GM18498 (cell line): Measurements from ENCODE around the gene DCD.
"Not testable (repeated sequence)": the region's sequence is repeated elsewhere in the genome, so short reads cannot be mapped to it uniquely, and the experiment has no call there.

Source experiments
- ATAC-seq: cut with Tn5 transposase; IDR thresholded peaks from one replicate; pipeline ENCODE4 v1.9.1; 2021; ENCODE audit warnings: mild to moderate bottlenecking, moderate library complexity; ENCODE audit not compliant: unreplicated experiment

The DCD gene

DNA sequence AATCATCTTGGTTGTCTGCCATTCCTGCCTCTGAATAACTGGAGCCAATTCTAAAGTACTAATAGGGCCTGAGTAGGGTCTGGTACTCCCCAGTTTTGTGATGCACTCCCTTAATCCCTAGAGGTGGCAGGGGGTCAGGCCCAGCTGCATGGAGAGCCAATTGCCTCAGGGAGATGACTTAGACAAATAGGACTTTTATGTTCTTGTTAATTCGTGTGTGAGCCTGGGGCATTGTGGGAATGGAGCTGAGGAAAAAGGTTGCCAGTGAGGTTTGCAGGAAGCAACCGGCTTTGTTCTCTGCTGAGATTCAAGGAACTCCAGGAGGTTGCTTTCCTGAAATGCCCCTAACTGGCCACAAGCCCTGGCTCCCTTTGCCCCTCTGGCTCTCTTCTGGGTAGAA is 6.8 kb upstream of the DCD start:
- ATAC-seq = no peak

DNA sequence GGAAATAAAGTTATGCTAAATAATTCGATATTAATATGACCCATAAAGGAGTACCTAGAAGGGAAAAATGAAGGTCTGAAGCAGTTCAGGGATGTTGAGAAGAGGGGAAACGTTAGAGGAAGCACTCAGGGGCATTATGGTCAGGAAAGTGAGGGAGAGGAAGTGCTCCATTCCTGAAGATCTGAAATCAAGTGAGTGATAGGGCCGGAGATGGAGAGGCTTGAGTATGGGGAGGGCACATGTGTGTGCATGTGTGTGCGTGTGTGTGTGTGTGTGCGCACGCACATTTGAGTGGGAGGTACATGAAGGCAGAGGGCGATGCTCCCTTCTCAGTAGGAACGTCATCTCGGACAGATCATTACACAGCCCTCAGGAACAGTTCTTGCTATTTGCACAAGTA is 4.9 kb upstream of the DCD start:
- ATAC-seq = no peak

DNA sequence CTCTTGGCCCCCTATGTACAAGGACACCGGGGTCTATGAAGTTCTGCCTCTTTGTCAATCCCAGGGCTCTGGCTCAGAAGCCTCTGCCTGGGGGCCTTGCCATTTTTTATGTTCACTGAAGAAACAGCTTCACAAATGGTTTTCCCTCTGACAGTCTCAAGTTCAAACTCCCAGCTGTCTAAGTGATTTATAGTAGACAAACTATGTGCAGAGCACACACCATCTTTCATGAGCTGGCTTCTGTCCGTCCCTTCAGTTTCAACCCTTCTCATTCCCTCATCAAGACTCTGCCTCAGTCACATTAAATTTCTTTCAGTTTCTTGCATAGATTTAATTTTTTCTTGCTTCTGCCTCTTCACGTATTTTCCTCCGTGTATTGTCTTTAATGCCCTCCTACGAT is 2.7 kb upstream of the DCD start:
- ATAC-seq = no peak

DNA sequence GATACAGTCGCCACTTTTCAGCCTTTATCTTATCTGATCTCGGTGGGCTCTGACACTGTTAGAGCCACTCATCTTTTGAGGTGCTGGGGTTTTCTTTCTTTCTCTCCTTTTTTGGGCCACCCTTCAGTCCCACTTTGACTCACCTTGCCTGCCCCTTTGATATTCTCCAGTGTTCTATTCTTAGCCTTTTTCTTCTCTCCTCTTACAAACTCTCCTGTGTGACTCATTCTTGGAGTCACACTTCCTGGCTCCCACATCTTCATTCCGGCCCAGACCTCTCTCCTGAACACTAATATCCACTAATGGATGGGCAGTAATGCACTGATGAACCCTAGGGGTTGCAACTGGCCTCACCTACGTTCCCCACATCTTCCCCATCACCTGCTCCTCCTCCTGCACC is 2.2 kb upstream of the DCD start:
- no peak for ATAC-seq

DNA sequence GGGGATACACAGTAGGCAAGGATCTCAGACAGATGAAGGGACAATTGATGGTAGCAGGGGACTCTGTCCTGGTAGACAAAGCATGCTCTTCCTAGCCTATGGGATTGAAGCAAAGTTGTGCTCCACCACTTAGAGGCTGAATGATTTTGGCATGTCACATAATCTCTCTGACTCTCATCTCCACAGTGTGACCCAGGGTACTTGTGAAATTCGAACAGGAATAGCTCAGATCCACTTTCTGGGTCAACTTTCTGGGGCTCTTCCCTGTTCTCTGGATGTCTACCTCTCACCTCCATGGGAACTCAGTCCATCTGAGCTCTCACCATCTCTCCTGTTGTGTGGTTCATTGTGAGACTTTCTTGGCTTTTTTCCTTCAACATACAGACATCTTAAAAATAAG is 1.7 kb upstream of the DCD start:
- no peak for ATAC-seq

DNA sequence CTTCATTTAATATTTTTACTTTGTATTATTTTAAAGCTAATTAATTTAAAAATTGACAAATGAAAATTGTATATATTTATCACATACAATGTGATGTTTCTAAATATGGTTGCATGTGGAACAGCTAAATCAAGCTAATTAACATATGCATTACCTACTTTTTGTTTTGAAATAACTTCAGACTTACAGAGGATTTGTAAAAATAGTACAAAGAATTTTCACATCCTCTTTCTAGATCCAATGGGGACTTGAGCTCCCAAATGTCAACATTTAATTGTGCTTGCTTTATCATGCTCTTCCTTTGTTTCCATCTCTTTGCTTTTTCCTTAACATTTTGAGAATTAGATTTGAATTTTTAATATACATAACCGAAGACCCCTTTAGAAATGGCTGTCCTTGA is 6.6 kb downstream of the DCD start:
- ATAC-seq = no peak

DNA sequence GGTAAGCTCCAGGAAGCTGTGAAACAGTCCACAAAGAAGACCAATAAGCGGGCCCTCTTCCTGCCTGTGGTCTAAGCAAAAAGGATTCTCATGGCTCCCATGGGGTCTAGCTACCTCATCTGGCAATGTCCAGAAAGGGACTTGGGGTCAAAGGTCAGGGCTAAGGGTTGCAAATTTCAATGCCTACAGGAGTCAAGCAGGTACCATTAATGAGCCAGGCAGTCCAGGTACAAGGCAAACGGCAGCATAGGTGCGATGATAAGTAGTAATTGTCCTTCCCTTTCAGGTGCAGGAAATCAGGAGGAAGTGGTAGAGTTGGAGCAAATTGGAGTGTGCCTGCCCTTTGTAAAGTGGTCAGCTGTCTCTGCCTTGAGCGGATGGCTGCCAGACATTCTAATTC is 7.1 kb downstream of the DCD start:
- ATAC-seq = no peak

DNA sequence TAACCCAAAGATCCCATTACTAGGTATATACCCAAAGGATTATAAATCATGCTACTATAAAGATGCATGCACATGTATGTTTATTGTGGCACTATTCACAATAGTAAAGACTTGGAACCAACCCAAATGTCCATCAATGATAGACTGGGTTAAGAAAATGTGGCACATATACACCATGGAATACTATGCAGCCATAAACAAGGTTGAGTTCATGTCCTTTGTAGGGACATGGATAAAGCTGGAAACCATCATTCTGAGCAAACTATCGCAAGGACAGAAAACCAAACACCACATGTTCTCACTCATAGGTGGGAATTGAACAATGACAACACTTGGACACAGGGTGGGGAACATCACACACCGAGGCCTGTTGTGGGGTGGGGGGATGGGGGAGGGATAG is 9.1 kb downstream of the DCD start:
- ATAC-seq = not testable (repeated sequence)

DNA sequence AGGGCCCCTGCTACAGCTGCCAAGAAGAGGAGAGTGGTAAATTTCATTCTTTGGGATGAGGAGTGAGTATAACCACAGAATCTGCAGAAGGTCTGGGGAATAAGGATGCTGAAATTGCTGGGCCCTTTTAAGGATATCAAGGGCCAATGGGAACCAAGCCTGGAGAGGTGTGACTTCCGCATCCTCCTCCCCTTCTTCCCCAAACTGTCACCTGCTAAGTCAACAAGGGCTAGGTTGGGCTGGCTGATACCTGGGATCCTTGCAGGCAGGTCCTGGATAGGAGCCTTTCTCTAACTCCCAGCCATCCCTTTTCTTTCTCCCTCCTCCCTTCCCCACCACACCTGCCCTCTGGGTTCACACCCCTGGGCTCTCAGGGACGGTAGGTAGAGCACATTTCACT is 13.4 kb downstream of the DCD start, which contains the start of gene LACRT:
Gene LACRT (minus strand): TSS at position 101 of the 400 bp plus-strand sequence. CDS start 54 bp downstream, at position 47.
- ATAC-seq = no peak

DNA sequence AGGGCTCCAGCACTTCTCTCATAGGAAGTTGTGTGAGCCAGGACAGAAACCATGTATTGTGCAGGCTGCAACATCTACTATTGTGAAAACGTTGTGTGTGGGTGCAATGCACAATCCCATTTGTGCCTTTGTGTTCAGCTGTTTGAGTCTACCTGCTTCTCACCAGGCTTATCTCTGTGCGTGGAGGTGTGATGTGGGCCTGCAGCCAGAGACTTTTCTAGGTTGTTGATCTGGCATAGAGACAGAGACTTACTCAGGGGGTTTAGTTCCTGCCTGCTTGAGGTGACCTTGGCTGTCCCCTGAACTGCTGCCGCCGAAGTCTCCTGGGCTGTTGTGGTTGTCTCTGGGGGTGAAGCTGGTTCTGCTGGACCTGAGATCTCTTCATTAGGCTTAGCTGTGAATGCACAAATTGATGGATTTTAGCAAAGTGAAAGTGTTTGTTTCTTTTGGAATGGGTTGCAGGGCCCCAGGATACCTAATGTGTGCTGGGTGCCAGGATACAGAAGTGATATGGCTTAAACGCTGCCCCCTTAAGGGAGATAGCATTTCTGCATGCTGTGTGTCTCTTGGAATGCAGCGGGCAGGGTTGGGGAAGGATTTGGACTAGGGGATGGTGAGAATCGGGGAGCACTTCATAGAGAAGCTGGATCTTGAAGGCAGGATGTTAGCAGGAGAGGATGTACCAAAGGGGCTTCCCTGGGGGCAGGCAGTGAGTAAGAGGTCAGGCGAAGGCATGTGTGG is 16.0 kb downstream of the DCD start:
- ATAC-seq = no peak

DNA sequence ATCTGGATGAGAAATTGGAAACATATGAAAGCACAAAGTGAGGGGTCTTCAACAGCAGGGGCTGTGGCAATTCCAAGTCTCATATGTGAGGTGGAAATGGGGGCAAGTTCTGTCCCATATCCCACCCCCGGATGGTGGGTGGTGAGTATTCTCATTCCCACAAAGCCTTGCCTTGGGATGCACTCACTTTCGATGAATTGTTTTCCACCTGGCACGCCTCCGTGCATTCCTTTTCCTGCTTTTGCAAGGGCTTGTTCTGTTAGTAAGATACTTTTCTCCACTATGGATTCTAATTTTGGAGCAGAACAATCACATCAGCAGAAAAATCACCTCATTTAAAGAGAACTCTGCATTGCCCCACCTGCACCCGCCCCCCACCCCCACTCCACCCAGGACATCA is 16.6 kb downstream of the DCD start:
- ATAC-seq = no peak

DNA sequence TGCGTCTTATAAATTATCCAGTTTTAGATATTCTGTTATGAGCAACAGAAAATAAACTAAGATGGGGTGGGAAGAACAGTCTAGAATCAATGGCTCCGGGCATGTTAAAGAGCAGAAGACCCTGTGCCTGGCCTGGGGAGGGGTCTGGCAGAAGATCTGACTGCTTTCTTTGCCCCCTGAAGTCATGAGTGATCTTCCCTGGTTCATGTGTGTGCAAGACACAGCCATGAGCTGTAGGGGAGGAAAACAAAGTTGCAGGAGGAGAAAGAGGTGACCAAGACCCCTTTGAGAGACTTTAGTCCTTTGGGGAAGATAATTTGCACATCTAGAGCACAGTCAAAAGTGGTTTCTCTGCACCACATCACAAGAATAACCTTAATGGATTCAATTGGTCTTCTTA is 18.2 kb downstream of the DCD start:
- ATAC-seq = no peak

DNA sequence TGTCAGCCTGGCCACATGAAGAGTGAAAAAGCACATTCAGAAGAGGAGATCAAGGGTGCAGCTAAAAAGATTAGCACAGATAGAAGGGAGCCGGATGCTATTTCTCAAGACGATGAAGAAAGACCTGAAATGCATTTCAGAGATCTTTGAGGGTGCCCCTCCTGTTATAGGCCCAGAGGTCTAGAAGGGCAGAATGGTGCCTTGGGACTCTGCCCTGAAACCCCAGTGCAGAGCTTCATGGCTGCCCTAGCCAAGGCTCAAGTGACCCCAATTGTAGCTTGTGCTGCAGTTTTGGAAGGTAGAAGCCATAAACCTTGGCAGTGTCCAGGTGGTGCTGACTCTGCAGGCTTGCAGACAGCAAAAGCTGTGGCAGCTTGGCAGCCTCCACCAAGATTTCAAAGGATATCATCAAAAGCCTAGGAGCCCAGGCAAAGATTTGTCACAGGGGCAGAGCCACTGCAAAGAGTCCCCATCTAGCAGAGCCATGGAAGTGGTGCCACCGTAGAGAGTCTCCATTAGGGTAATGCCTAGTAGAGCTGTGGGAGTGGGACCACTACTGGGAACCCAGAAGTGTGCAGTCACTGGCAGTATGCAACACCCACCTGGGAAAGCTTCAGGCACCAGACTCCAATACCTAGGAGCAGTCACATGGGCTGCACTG is 19.8 kb downstream of the DCD start:
- ATAC-seq = no peak

DNA sequence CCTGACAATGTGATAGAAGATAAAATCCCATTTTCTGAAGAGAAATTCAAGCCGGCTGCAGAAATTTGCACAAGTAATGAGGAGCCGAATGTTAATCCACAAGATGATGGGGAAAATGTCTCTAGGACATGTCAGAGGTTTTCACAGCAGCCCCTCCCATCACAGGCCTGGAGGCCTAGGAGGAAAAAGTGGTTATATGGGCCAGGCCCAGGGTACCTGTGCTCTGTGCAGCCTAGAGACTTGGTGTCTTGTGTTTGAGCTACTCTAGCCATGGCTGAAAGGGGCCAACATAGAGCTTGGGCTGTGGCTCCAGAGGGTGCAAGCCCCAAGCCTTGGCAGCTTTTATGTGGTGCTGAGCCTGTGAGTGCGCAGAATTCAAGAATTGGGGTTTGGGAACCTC is 20.9 kb downstream of the DCD start:
- ATAC-seq = no peak

DNA sequence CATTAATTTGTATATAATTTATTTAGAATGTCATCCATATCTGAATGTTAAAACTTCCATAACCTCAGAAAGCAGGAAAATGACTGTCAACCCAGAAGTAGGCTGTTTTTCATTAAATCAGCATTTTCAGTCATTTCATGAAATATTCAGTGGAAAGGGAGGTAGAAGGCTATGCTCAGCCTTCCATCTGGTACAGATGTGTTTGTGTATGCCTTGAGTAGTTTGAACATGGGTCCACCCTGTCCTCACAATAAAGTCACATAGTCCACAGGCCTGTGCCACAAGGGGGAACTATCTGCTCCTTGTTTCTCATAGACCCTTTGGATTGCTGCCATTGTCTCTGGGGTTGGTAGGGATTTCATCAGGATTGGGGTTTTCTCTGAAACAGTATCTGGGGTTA is 22.6 kb downstream of the DCD start:
- no peak for ATAC-seq

DNA sequence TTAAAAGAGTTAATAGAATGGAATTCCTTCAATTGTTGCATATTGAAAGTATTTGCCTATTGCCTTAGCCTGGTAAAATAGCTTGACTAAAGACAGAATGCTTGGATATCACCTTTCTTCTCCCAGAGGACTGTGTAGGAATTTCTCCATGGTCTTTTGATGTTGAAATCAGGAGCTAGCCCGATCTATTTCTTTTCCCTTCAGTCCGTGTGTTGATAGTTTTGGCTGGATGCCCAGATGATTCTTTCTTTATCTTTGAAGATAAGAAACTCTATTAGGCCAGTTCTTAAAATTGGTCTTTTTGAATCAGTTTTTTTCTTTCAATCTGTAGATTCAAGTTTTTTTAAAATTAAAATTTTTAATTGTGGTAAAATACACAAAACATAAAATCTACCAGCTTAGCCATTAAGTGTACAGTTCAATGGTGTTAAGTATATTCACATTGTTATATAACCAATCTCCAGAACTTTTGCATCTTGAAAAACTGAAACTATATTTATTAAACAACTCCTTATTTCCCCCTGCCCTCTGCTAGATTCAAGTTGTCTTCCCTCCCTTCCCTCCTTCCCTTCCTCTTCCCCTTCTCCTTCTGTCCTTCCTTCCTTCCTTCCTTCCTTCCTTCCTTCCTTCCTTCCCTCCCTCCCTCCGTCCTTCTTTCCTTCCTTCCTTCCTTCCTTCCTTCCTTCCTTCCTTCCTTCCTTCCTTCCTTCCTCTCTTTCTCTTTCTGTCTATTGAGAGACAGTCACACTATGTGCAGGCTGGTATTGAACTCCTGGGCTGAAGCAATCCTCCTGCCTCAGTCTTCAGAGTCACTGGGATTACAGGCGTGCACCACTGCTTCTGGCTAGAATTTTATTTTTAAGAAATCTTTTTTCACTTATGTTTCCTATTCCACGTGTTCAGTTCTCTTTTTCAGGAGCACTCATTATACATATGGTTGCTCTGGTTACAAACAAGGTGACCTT is 23.6 kb downstream of the DCD start:
- no peak for ATAC-seq

DNA sequence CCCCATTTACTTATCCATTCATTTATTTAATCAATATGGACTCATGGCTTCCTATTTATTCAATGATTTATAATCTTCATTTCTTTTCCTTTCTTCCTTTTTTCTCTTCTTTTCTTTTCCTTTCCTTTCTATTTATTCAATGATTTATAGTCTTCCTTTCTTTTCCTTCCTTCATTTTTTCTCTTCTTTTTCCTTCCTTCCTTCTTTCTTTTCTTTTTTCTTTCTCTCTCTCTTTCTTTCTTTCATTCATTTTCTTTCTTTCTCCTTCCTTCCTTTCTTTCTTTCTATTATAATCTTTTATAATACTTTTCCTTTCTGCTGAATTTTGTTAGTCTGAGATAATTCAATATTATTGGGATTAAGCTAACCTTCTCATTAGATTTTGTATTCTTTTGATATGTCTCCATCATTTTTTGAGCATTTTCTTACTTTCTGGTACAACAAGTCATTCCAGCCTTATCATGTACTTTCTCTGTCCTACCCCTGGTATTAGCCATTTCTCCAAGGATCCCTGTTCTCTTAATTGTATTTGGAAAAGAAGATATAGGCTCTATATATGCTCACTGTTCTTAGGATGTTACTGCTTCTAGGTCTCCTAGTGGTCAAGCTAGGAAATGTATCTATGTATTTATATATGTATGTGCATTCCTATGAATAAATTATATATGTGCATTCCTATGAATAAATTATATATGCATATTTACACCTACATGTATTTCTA is 25.5 kb downstream of the DCD start:
- no peak for ATAC-seq

DNA sequence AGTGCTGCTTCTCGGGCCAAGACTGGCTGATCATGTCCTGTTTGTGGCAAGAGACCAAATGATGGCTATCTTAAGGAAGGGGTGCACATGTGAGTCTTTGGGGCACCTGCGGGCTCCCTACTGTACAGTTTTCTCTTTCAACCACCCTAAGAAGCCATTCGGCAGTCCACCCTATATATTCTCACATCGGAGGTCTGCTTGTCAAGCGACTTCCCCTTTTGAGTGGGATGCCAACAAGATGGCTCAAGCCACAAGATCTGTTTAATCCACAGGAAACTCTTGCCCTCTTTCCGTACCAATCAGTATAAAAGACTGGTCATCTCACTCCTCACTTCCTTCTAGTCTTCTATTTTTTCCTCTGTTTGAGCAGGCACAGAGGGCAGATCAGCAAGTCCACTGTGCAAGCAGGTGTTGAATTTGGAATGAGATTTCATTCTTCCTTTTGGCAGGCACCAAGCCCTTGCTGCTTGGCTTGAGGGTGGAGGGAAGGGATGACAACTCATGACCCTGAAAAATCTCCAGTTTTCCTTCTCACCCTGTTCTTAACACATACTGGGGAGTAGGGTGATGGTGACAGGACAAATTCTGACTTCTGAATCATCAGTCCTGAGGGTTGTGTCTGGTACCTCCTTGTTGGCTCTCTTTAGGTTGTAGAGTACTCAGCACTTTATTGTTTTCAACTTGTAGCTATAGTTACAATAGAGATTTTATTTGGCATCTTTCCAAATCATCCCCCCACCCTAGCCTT is 31.1 kb downstream of the DCD start:
- ATAC-seq = no peak

DNA sequence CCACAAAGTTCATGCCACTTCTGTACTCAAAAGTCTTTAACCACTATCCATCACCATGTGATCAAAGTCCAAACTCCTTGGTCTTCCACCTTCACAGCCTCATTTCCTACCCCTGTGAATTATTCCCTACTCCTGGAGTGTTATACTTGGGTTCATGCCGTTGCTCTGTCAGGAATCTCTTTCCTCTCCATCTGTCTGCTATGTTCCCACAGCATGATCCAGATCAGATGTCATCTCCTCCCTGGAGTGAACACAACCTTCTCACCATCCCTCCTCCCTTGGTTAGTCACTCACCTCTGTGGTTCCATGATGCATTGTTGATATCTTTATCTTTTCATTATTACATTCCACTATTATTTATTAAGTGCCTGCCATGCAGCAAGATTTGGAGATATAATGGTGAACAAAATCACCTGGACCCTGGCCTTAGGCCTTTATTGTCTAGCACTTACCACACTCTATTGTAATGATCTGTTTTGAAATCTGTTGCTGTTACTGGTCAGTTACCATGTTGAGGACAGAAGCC is 35.9 kb downstream of the DCD start:
- no peak for ATAC-seq

DNA sequence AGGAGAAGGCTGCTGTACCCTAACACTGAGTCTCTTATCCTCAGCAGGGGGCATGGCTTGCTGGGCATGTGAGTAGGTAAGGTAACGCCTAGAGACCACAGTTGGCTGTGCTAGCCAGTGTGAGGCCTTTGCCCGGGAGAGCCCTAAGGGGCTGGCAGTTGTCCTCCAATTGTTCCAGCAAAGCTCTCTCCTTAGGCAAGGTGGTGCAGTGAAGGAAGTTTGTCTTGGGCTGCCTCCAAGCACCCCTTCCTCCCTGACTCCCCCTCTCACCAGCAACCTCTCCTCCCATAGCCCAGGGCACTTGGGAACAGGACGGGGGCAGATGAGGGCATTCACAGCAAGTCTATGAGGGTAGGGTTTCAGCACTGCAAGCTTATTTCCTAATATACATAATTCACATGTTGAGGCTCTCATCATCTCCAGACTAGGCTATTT is 36.4 kb downstream of the DCD start:
- no peak for ATAC-seq
